ENCODE measurements around the gene SEMA5B. TPM values are rescaled to one million over a fixed set of nuclear protein-coding genes. Genes with fewer than 3 reads are reported as not detected.

Gene SEMA5B
- total and polyA plus RNA-seq, 7 donors: 0.08 to 1.1 (median 0.43) TPM

DNA sequence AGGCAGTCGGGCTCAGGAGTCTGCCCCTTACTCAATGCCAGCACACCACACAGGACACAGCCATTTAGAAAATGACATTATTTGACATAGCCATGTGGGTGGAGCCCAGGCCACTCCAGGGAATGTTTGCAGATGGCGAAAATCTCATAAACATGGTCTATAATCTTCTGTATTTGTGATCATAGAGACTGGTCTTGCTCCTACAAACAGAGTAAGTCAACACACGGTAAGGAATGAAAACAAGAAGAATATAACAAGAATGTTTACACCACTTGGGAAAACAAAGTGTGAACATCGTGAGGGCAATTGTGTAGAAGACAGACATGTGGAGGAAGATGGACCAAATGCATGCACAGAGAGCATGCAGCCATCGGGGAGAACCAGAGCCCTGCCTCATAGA is 68.2 kb downstream of the SEMA5B start:
- no peak overlapping the region for H3K4me3 ChIP-seq
- no peaks in the 10 kb centered on the region for H3K9me3 ChIP-seq
- H3K27me3 ChIP-seq (ENCODE audit: insufficient read depth in 3 of 3, low read length in 2 of 3): no peaks in the 10 kb centered on the region
- ATAC-seq (no peak), DNase-seq (no peak)
- H3K27ac ChIP-seq: no peak overlapping the region
- TF ChIP-seq CTCF (IDR thresholded peaks at IDR 0.05): no peak
- H3K36me3 ChIP-seq (ENCODE audit: insufficient read depth in 1 of 2, low read depth in 1 of 2): no peaks in the 10 kb centered on the region
- no peaks in the 10 kb centered on the region for H3K4me1 ChIP-seq
- intact Hi-C loops (cut with DNase I): no loop called here
- 85 to 88% (median 85%) methylated on average over 5 of the region's 5 CpGs for WGBS, 3 donors

- DNase-seq (no peak), ATAC-seq (no peak)
- Histone ChIP-seq H3K4me3 (no peak overlapping the region), H3K4me1 (no peaks in the 10 kb centered on the region), H3K9me3 (no peaks in the 10 kb centered on the region), H3K27ac (no peak overlapping the region), H3K27me3 (ENCODE audit: insufficient read depth in 3 of 3, low read length in 2 of 3) (no peaks in the 10 kb centered on the region), H3K36me3 (ENCODE audit: insufficient read depth in 1 of 2, low read depth in 1 of 2) (no peaks in the 10 kb centered on the region)
- intact Hi-C loops (cut with DNase I): no loop called here
- 39 to 52% (median 47%) methylated on average over 7 of the region's 7 CpGs for WGBS, 3 donors
- no peak for TF ChIP-seq CTCF (IDR thresholded peaks at IDR 0.05)
Observed at GRCh38 chr3:122957707-122958689, 69.6 kb downstream of the SEMA5B start.

- no peak overlapping the region for H3K27ac ChIP-seq
- DNase-seq (no peak), ATAC-seq (no peak)
- no peaks in the 10 kb centered on the region for H3K9me3 ChIP-seq
- H3K27me3 ChIP-seq (ENCODE audit: insufficient read depth in 3 of 3, low read length in 2 of 3): no peaks in the 10 kb centered on the region
- no peak overlapping the region for H3K4me3 ChIP-seq
- H3K4me1 ChIP-seq: no peaks in the 10 kb centered on the region
- intact Hi-C loops (cut with DNase I): no loop called here
- WGBS, 3 donors: 44 to 53% (median 45%) methylated on average over 15 of the region's 15 CpGs
- TF ChIP-seq CTCF (IDR thresholded peaks at IDR 0.05): no peak
- no peaks in the 10 kb centered on the region for H3K36me3 ChIP-seq (ENCODE audit: insufficient read depth in 1 of 2, low read depth in 1 of 2)
Observed at GRCh38 chr3:122956693-122957455, 70.7 kb downstream of the SEMA5B start.

DNA sequence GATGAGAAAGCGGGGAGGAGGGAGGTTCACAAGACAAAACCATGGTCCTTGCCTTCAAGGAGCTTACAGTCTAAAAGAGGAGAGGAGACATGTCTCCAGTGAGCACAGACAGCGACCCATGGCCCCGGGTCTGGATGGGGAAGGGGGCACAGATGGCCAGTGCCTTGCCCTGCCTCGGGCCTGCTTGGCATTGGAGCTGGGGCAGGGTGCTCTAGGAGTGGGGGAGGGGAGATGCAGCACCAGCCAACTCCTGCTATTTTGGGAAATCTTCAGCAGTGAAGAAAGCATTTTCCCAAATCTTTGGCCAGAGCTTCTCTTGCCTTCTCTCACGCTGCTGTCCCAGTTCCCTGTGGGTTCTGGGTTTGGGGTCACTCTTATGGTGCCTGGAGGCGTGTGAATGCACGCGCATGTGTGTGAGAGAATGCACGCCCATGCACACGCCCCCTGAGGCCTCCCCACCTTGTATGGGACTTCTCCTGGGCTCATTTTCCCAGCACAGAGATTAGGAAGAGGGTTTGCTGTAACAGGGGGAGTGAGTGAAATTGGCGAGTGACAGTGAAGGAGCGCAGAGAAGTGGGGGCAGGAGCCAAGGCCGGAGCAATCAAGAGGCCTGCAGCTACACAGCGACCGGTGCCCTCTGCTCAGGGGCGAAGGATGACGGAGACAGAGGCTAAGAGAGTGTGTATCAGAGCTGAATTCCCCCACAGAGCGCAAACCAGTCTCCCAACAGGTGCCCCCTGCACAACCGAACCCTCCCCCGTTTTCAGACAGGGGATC is 71.5 kb downstream of the SEMA5B start:
- 78 to 81% (median 79%) methylated on average over 20 of the region's 20 CpGs for WGBS, 3 donors
- TF ChIP-seq CTCF (IDR thresholded peaks at IDR 0.05): no peak

More for the DNA sequence above, 71.5 kb downstream of the SEMA5B start:
- H3K36me3 ChIP-seq (ENCODE audit: insufficient read depth in 1 of 2, low read depth in 1 of 2): no peaks in the 10 kb centered on the region
- no peaks in the 10 kb centered on the region for H3K27me3 ChIP-seq (ENCODE audit: insufficient read depth in 3 of 3, low read length in 2 of 3)
- no peaks in the 10 kb centered on the region for H3K9me3 ChIP-seq
- no peak overlapping the region for H3K27ac ChIP-seq
- H3K4me1 ChIP-seq: no peaks in the 10 kb centered on the region
- ATAC-seq (no peak), DNase-seq (no peak)
- intact Hi-C loops (cut with DNase I): no loop called here
- H3K4me3 ChIP-seq: no peak overlapping the region

Measured in psoas muscle (tissue), 8 donors.